Cerebellar cortex (tissue), 1 donor: ENCODE results near the gene BCL2L1.
A peak's percentile ranks its signal among the peaks of the same experiment; 100 is the strongest.
"Not testable (repeated sequence)": the region's sequence is repeated elsewhere in the genome, so short reads cannot be mapped to it uniquely, and the experiment has no call there.

Source experiments
- DNase-seq: peaks from one replicate; pipeline ENCODE4 v3.0.0-alpha.2; 2015; ENCODE audit warnings: low spot score

The BCL2L1 gene

DNA sequence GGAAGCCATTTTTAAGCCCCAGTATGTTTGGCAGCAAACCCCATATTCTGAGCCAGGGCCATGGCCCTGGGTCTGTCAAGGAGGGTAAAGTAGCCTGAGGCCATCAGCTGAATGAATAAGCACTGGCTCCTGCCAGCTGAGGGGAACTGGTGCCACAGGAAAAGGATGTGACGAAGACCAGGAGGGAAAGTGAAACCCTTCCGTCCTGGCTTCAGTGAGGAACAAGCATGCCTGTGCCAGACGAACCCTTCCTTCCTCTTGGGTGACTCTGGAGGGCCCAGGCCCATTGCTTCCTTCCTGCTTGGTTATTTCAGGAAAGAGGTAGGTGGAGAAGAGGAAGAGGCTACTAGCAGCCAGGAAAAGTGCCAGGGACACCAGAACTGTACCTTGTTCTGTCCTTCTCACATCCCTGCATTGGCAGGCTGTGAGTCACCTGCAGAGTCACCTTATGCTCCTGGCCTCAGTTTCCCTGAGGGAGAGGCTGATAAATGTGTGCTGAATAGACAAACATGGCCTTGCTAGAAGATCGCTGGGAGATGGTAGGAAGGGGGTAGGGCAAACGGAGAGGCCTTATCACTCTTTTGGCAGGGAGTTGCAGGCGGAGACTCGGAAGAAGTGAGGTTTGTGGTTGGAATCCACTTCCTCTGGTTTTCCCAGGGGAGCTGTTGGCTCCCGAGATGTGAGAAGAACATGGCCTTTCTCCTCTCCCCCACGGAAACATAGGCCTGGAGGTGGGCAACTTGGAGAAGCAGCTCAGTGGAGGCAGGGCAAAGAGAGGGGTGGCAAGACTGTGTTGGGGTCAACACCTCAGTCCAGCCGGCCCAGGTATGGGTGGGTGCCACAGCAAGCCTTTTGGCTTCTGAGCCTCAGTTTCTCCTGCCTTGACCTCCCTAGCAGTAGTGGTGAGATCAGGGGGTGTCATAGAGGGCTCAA, 47.5 kb downstream of the BCL2L1 start:
- DNase-seq, result peak; percentile 97

- DNase-seq, result no peak
Observed at GRCh38 chr20:31673943-31674463, 48.7 kb downstream of the BCL2L1 start.

DNA sequence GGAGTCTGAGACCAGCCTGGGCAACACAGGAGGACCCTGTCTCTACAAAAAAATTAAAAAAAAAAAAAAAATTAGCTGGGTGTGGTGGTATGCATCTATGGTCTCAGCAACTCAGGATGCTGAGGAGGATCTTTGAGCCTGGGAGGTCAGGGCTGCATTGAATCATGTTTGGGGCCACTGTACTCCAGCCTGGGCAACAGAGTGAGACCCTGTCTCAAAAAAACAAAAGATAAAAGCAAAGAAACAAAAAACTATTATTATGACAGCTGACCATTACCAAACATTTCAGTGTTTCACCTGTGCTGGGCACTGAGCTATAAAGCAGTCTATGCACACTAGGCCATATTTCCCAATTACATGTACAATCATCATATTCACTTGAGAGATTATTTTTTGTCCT, 49.2 kb downstream of the BCL2L1 start:
- DNase-seq, result no peak

DNA sequence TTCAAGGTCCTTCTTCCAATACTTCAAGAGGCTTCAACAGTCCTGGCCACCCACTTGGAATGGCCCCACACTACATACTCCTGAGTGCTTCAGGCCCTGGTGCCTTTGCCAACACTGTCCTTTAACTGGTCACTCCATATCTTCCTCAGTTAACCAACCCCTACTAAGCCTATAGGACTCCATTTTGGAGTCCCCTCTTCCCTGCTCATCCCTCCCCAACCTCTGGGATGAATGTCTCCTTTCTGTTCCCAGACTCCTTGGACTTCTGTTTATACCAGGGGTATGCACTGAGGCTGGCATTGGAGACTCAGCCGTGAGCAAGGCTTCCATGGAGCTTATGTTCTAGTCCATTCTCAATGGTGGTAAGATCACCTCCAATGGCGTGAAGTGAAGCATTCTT, 51.3 kb downstream of the BCL2L1 start:
- peak; percentile 27 for DNase-seq

DNA sequence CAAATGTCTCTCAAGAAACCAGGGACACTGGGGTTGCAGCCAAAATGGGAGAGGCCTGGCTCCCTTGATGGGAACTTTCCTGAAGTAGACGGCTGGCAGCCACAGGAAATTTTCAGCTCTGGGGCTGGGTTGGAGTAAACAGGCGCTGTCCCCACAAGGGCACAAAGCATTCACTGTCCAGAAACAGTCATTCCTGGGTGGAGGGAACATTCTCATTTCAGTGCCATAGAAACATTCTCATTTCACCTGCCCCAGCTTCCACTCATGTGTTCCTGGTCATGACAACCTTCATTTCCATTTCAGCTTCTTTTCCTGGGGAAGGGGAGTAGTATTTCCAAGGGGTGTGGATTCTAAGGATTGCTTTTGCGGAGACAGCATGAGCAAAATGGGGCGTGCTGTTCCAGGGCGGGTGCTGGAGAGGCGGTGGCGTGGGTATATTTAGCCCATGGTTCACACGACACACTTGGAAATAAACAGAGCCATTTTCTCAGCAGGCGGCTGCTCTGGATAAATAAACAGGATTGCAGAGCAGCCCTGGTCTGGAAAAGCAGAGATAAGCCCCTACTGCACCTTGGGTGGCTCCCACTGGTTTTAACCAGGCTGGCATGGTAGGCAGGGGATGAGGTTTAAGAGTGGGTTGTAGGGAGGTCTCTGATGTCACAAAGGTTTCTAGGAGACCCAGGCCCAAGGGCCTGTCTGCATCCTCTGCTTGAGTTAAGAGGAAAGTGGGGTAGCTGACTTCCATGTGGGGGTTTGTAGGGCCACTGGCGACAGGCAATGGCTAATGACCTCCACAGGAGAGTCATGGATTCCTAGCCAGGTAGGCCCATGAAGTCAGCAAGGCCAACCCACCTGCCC, 52.1 kb downstream of the BCL2L1 start:
- DNase-seq, result peak; percentile 96

GRCh38 chr20:31669876-31670275, 52.8 kb downstream of the BCL2L1 start:
- DNase-seq, result no peak

- not testable (repeated sequence) for DNase-seq
Observed at GRCh38 chr20:31668944-31669343, 53.7 kb downstream of the BCL2L1 start.

DNA sequence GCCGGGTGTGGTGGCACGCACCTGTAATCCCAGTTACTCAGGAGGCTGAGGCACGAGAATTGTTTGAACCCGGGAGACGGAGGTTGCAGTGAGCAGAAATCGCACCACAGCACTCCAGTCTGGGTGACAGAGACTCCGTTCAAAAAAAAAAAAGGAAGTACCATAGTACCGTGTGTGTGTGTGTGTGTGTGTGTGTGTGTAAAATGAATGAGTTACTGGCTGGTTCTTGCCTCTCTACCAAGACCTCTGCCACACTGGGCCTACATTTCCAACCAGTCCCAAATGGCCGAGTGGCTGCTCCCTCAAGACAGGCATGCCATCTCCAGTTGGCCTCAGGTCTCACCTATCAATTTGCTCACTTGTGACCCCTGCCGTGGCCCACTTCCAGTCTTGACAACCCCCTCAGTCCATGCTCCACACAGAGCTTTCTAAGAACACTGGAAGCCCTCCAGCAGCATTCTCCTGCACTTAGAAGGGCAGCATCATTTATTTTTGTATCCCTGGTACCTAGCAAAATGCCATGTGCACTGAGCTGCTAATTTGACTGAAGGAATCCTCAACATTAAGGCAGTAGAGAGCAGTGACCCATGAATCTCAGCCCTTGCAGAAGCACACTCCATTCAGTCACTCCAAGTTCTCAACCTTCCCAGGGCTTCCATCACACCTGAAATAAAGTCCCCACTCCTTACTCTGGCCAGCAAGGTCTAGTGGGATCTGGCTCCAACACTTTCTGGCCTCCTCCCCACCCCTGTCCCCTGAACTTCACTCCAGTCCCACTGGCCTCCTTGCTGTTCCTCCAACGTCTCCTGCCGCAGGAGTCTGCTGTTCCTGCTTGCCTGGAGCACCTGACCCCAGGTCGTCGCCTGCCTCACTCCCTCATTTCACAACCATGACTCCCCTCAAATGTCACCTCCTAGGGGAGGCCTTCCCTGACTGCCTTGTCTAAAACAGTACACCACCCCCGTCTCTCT, 55.1 kb downstream of the BCL2L1 start:
- DNase-seq, result peak; percentile 17

DNA sequence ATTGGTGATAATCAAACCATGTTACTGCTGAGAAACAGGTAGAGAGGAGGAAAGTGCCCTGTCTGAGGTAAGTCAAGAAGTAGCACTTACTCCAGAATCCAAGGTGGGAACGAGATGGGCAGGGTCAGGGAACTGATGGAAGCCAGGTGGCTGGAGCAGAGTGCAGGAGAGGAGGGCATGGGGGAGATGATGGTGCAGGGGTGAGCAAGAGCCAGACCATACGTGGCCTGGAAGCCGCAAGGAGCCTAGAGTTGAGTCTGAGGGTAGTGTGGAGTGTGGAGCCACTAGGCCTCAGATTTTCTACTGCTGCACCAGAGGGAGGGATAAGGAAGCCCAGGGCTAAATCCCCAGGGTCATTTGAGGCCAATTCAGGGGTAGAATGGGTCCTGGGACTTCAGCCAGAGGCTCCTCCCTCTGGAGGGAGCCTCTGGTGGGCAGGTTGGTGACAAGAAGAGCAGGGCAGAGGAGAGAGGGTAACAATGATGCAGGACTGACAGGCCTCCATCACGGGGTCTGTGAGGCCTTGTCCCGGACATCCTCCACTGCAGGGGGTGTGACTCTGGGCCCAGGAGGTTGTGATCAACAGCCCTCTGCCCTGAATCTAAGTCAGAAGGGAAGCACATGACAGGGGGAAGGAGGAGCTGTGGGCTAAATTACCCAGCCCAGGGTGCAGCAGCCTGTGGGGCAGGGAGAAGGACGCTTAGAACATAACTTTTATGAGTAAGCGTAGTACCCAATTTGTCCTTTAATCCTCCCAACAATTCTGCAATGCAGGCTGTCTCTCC, 56.2 kb downstream of the BCL2L1 start:
- peak; percentile 69 for DNase-seq

- no peak for DNase-seq
Observed at GRCh38 chr20:31665753-31666152, 56.9 kb downstream of the BCL2L1 start.

DNA sequence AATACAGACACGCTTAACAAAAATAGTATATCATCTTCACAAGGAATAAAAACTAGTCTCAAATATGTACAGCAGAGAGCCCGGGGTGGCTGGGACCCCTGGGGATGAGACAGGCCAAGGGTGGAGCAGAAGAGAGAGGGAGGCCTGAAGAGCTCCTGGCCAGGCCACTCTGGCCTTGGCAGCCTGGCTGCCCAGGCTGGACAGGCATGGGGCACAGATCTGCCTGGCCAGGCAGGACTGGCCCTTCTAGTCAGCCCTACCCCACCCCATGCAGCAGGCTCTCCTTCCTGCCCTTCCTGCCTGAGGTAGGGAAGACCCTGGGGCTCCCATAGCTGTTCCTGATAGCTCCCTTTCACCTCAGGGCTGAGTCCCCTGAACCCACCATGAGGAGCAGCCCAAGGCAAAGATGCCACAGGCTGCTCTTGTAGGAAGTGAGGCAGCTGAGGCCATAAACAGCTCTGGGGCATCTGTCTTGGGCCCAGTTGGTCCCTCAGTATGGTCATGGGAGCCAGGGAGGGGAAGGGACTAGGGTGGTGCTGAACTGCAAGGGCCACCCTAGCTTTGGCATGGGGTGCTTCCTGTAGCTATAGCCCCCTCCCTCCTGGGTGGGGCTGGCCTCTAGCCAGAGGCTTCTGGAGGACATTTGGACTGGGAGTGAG, 57.8 kb downstream of the BCL2L1 start:
- no peak for DNase-seq

GRCh38 chr20:31663838-31664695, 58.6 kb downstream of the BCL2L1 start:
- peak; percentile 63 for DNase-seq

GRCh38 chr20:31663524-31663837, 59.2 kb downstream of the BCL2L1 start:
- no peak for DNase-seq

GRCh38 chr20:31662372-31662854, 60.3 kb downstream of the BCL2L1 start:
- no peak for DNase-seq

DNA sequence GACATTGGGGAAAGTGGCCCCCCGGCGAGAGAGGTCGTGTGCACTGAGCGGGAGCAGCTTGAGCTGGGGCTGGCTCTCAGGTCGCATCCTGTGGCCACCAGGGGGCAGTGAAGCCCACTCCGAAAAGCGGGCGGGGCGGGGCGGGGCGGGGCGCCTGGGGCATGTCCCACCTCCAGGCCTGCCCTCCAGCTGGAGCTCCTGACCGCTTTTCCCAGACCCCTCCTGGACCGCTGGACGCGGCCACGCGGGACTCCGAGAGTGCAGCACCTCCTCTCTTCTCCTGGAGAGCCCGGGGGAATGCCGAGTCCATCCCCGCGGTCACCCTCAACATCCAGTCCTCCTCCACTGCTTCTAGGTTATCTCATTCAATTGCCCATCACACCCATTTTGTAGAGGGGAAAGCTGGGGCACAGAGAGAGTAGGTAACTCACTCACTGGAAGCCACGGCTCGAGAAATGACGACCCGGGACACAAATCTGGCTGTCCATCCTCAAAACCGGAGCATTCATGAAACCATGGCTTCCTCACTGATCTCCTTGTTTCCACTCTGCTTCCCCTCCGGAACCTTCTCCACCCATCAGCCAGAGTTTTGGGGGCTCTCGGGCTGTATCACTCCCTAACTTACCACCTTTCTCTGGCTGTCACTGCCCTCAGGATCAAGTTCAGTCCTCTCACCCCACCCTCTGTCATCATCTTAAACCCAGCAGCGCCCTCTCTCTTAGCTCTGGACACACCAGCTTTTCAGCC, 60.9 kb downstream of the BCL2L1 start:
- peak; percentile 82 for DNase-seq

DNA sequence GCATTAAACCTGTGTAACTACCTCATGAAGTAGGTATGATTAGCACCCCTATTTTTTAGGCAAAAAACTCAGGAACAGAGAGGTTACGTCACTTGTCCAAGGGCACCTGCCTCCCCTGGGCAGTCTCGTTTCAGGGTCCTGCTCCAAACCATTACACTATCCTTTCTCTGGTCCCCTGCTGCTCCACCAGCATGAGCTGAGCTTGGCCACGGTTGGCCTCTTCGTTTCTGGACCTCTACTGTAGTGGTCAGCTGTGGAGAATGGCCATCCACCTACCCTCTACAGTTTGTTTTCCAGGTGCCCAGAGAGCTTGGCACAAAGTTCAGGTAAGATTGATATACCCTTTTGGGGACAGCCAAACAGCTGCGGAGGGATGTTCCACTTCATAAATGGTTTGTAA, 68.1 kb downstream of the BCL2L1 start:
- DNase-seq, result no peak

- peak; percentile 80 for DNase-seq
Observed at GRCh38 chr20:31653561-31653960, 69.1 kb downstream of the BCL2L1 start.

GRCh38 chr20:31652917-31653396, 69.7 kb downstream of the BCL2L1 start:
- peak; percentile 72 for DNase-seq
